ENCODE data around the gene GEMIN8. TPM values are rescaled to one million over a fixed set of nuclear protein-coding genes. Genes with fewer than 3 reads are reported as not detected.

The GEMIN8 gene
- total RNA-seq, 1 donor from 2014 or later = 16.6 TPM

DNA sequence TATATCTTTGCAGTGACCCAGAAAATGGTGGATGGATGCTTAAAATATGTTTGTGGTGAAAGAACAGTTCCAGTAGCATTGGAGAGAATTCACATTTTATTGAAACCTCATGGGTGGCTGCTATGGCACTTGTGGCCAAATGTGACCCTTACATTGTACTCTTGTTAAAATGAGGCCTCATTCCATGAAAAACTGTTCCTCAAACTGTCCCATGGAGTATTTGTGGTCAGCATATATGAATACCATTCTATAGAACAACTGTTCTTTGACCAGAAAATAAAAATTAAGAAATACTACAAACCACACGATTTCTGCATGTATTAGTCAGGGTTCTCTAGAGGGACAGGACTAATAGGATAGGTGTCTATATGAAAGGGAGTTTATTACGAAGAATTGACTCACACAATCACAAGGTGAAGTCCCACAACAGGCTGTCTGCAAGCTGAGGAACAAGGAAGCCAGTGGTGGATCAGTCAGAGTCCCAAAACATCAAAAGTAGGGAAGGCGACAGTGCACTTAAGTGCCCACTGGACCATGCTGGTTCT is 35.1 kb downstream of the GEMIN8 start:
- no peak for DNase-seq (ENCODE audit: low spot score in 2 of 2, unreplicated experiment in 2 of 2)
- H3K4me1 Mint-ChIP-seq = no peaks in the 10 kb centered on the region
- H3K9me3 Mint-ChIP-seq = peaks cover 17% of the 10 kb centered on the region
- H3K4me3 Mint-ChIP-seq = no peak overlapping the region
- TF ChIP-seq, protein P1, sequence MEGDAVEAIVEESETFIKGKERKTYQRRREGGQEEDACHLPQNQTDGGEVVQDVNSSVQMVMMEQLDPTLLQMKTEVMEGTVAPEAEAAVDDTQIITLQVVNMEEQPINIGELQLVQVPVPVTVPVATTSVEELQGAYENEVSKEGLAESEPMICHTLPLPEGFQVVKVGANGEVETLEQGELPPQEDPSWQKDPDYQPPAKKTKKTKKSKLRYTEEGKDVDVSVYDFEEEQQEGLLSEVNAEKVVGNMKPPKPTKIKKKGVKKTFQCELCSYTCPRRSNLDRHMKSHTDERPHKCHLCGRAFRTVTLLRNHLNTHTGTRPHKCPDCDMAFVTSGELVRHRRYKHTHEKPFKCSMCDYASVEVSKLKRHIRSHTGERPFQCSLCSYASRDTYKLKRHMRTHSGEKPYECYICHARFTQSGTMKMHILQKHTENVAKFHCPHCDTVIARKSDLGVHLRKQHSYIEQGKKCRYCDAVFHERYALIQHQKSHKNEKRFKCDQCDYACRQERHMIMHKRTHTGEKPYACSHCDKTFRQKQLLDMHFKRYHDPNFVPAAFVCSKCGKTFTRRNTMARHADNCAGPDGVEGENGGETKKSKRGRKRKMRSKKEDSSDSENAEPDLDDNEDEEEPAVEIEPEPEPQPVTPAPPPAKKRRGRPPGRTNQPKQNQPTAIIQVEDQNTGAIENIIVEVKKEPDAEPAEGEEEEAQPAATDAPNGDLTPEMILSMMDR (IDR thresholded peaks at IDR 0.05; ENCODE audit: unreplicated experiment) = no peak
- no peaks in the 10 kb centered on the region for H3K36me3 Mint-ChIP-seq
- H3K27ac Mint-ChIP-seq = no peak overlapping the region
- H3K27me3 Mint-ChIP-seq (ENCODE audit: low read depth) = no peaks in the 10 kb centered on the region

DNA sequence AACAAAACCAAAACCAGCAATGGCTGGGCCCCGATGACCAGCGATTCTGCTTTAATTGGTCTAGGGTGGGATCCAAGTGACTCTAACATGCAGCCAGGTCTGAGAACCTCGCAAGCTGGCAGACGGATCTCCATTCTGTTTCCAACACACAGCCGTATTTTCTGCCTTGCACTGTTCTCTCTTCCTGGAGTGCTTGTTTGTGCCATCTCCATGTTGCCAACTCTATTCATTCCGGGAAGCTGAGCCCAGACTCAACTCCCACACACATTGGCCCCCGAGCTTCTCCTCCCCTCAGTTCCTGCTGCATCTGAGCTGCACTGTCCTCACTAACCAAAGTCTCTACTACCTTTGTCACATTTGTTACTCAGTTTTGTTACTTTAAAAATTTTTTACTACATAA is 35.6 kb downstream of the GEMIN8 start:
- no peak overlapping the region for H3K27ac Mint-ChIP-seq
- no peak for DNase-seq (ENCODE audit: low spot score in 2 of 2, unreplicated experiment in 2 of 2)
- H3K36me3 Mint-ChIP-seq = no peaks in the 10 kb centered on the region
- no peaks in the 10 kb centered on the region for H3K27me3 Mint-ChIP-seq (ENCODE audit: low read depth)
- no peaks in the 10 kb centered on the region for H3K4me1 Mint-ChIP-seq
- TF ChIP-seq, protein P1 (IDR thresholded peaks at IDR 0.05; ENCODE audit: unreplicated experiment) = no peak
- H3K9me3 Mint-ChIP-seq = peaks cover 18% of the 10 kb centered on the region
- H3K4me3 Mint-ChIP-seq = no peak overlapping the region

DNA sequence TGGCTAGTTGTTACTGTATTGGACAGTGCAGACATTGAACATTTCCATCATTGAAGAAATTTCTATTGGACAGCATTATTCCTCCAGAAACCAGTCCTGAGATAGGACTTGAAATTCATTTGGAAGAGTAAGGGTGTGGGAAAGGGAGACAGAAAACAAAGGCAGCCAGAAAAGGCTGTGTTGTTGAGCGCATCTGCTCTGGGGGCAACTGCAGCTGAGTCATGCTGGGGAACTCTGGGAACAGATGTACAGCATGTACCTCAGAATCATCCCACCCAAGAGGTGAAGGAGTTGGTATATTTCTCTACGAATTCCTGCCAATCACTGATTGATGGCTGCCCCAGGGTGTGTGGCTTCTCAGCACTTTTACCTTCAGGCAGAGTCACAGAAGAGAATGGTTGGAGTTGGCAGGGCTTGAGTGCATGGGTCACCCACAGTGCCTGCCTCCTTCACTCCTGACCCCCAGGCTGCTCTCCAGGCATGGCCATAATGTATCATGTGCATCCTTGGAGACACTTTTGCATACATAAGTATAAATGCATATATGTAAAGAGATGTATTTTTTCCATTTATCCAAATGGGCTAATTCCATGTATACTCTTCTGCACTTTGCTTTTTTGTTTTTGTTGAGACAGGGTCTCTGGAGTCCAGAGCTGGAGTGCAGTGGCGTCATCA is 39.4 kb downstream of the GEMIN8 start:
- no peak for DNase-seq (ENCODE audit: low spot score in 2 of 2, unreplicated experiment in 2 of 2)
- H3K4me3 Mint-ChIP-seq = no peak overlapping the region
- no peaks in the 10 kb centered on the region for H3K36me3 Mint-ChIP-seq
- peaks cover 25% of the 10 kb centered on the region for H3K9me3 Mint-ChIP-seq
- TF ChIP-seq, protein P1 (IDR thresholded peaks at IDR 0.05; ENCODE audit: unreplicated experiment) = no peak
- no peak overlapping the region for H3K27ac Mint-ChIP-seq
- H3K27me3 Mint-ChIP-seq (ENCODE audit: low read depth) = no peaks in the 10 kb centered on the region
- no peaks in the 10 kb centered on the region for H3K4me1 Mint-ChIP-seq

DNA sequence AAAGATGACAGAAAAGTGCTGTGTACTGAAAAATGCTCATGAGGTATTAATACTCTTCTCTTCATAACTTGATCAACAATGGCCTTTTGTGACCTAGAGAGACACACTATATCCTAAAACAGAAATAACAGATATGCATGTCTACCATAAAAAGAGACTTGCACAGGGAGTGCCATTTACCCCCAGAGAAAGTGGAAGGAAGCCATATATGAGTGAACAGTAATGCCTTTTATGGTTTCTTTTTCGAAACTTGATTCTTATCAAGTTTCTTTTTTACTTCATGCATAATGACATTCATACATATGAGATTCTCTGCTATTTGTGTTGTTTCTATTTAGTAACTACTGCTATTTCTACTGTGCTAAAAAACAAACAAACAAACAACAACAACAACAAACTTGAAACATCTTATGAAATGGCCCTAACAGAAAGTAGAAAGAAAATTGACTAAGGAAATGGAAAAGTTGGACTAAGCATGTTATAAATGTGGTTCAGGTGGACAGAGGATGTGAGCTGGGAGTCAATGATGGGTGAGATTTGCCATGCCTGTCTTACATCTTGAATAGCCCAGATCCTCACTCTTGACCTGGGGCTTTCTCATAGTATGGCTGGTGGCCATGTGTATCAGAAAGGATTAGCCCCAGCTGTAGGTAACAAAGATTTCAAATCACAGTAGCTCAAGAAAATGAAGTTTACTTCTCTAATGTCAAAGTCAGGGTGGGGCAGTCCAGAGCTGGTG is 43.8 kb downstream of the GEMIN8 start:
- Mint-ChIP-seq H3K27me3 (ENCODE audit: low read depth) (no peaks in the 10 kb centered on the region), H3K27ac (no peak overlapping the region), H3K36me3 (no peaks in the 10 kb centered on the region), H3K4me3 (no peak overlapping the region), H3K4me1 (no peaks in the 10 kb centered on the region), H3K9me3 (peaks cover 35% of the 10 kb centered on the region)
- no peak for DNase-seq (ENCODE audit: low spot score in 2 of 2, unreplicated experiment in 2 of 2)
- TF ChIP-seq, protein P1 (IDR thresholded peaks at IDR 0.05; ENCODE audit: unreplicated experiment) = no peak

DNA sequence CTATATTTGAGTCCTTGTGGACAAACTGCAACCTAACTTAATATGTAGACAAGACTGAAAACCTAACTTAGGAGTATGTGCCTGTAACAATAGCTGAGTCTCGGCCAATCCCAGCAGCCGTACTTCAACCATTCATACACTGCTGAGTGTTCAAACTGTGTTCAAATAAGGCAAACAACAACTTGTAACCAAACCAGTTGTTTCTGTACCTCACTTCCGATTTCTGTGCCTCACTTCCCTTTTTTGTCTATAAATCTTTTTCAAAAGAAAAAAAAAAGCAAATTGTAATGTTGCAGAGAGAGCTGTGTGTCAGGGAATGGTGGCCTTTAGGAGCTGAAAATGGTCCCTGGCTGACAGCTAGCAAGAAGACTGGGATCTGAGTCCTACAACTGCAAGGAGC is 46.0 kb downstream of the GEMIN8 start:
- Mint-ChIP-seq H3K27me3 (ENCODE audit: low read depth) (no peaks in the 10 kb centered on the region), H3K9me3 (peaks cover 39% of the 10 kb centered on the region)

More for the DNA sequence above, 46.0 kb downstream of the GEMIN8 start:
- no peak overlapping the region for H3K27ac Mint-ChIP-seq
- TF ChIP-seq, protein P1 (IDR thresholded peaks at IDR 0.05; ENCODE audit: unreplicated experiment) = no peak
- H3K4me1 Mint-ChIP-seq = no peaks in the 10 kb centered on the region
- no peaks in the 10 kb centered on the region for H3K36me3 Mint-ChIP-seq
- H3K4me3 Mint-ChIP-seq = no peak overlapping the region
- no peak for DNase-seq (ENCODE audit: low spot score in 2 of 2, unreplicated experiment in 2 of 2)

Measured in mesothelial cell of epicardium (in vitro differentiated cells).